Neural crest cell (in vitro differentiated cells): ENCODE data around the gene MRTO4. TPM values are rescaled to one million over a fixed set of nuclear protein-coding genes. Genes with fewer than 3 reads are reported as not detected.

Experiments
- DNase-seq: peaks from one replicate; pipeline ENCODE4 v3.0.0; 2021; ENCODE audit warnings: low read depth, mixed read lengths, low spot score
- H3K27ac Mint-ChIP-seq: one replicate; pipeline ENCODE4 v1.8.0; 2021; ENCODE audit warnings: mild to moderate bottlenecking, mixed read lengths; ENCODE audit not compliant: unreplicated experiment
- H3K27me3 Mint-ChIP-seq: 2 replicates; pipeline ENCODE4 v1.8.0; 2021; ENCODE audit warnings: low read depth, mild to moderate bottlenecking, mixed read lengths
- H3K36me3 Mint-ChIP-seq: 2 replicates; pipeline ENCODE4 v1.8.0; 2021; ENCODE audit warnings: low read depth, mild to moderate bottlenecking, mixed read lengths
- H3K4me1 Mint-ChIP-seq: 2 replicates; pipeline ENCODE4 v1.8.0; 2021; ENCODE audit warnings: mixed read lengths
- H3K4me3 Mint-ChIP-seq: one replicate; pipeline ENCODE4 v1.8.0; 2021; ENCODE audit warnings: mild to moderate bottlenecking, mixed read lengths
- H3K9me3 Mint-ChIP-seq: 2 replicates; pipeline ENCODE4 v1.8.0; 2021; ENCODE audit warnings: mixed read lengths
- CTCF ChIP-seq: fragments of 200-600 bp; sonication (generic); conservative IDR thresholded peaks from 2 replicates; pipeline ENCODE4 v1.5.0; 2021; ENCODE audit warnings: antibody characterized with exemption, mild to moderate bottlenecking
- long read RNA-seq: library from polyadenylated mRNA; unstranded; transcript quantifications from one replicate; pipeline ENCODE4 v2.0.0, GENCODE V29; 2020
- total RNA-seq: library from RNA; stranded (reverse); gene quantifications from 2 replicates; pipeline ENCODE4 v1.2.1, GENCODE V29; 2021

Gene MRTO4
- total RNA-seq = 57.3 and 58.3 TPM in 2 replicates
- long read RNA-seq, transcript MRTO4-201 (8 exons, 2,315 nt) = major isoform, 53 of 63 reads
- long read RNA-seq, partial matches to known transcripts = 0 of 63 reads
- long read RNA-seq, other reads (novel, unspliced or antisense) = 10 of 63 reads

GRCh38 chr1:19251305-19252196 is at the start of gene MRTO4, which contains the start of gene EMC1:
Gene MRTO4 (plus strand): TSS chr1:19251805. CDS start chr1:19251836, 31 bp downstream.
Gene EMC1 (minus strand): TSS chr1:19251524. CDS start chr1:19251509, 15 bp downstream.
- TF ChIP-seq CTCF = no peak
- peak; percentile 91 for DNase-seq
- Mint-ChIP-seq H3K4me1 (peaks cover 30% of the 10 kb centered on the region), H3K4me3 (peak within 1 kb of the TSS; percentile 99), H3K9me3 (no peaks in the 10 kb centered on the region), H3K27me3 (no peaks in the 10 kb centered on the region), H3K36me3 (no peaks in the 10 kb centered on the region), H3K27ac (peak within 1 kb of the TSS; percentile 99)

DNA sequence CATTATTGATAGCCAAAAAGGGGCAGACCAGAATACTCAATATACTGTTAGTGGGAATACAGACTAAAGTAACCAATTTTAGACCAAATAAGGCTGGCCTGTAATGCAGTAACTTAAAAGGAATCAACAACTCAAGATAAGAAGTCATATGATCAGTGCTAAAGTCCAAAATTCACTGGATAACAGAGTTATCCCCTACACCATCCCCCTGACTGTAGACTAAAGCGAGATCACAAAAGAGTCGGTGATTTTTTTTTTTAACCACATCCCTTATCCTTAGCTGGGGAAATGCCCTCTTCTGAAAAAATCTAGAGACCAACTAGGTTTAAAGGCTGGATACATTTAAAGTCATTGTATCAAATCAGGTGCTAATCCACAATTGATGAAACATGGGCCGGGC is 49.2 kb upstream of the MRTO4 start:
- Mint-ChIP-seq H3K4me1 (peaks cover 13% of the 10 kb centered on the region), H3K4me3 (no peak overlapping the region), H3K27ac (no peak overlapping the region), H3K27me3 (no peaks in the 10 kb centered on the region), H3K36me3 (peaks cover 5% of the 10 kb centered on the region), H3K9me3 (no peaks in the 10 kb centered on the region)
- no peak for DNase-seq
- TF ChIP-seq CTCF = no peak

DNA sequence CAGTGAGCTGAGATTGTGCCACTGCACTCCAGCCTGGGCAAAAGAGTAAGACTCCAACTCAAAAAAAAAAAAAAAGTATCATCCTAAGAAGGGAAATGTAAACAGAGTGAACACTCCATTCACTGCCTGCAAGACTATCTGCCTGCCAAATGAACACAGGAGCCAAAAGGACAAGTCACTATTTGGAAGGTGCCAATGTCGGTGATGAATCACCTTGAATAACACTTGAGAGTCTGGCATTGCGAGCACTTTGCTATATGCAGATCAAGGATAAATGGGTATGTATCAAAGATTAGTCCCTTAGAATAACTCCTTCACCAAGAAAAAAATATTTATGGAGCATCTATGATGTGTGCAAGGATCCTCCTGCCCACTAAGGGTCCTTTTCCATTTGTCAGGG is 48.2 kb upstream of the MRTO4 start:
- no peak for DNase-seq
- no peaks in the 10 kb centered on the region for H3K9me3 Mint-ChIP-seq
- peaks cover 5% of the 10 kb centered on the region for H3K36me3 Mint-ChIP-seq
- no peak overlapping the region for H3K27ac Mint-ChIP-seq
- peaks cover 16% of the 10 kb centered on the region for H3K4me1 Mint-ChIP-seq
- H3K4me3 Mint-ChIP-seq = no peak overlapping the region
- no peaks in the 10 kb centered on the region for H3K27me3 Mint-ChIP-seq
- no peak for TF ChIP-seq CTCF

GRCh38 chr1:19204446-19205266 is 46.9 kb upstream of the MRTO4 start:
- Mint-ChIP-seq H3K4me3 (no peak overlapping the region), H3K36me3 (no peaks in the 10 kb centered on the region), H3K27ac (no peak overlapping the region), H3K27me3 (no peaks in the 10 kb centered on the region), H3K9me3 (no peaks in the 10 kb centered on the region), H3K4me1 (peaks cover 27% of the 10 kb centered on the region)
- DNase-seq = no peak
- no peak for TF ChIP-seq CTCF

DNA sequence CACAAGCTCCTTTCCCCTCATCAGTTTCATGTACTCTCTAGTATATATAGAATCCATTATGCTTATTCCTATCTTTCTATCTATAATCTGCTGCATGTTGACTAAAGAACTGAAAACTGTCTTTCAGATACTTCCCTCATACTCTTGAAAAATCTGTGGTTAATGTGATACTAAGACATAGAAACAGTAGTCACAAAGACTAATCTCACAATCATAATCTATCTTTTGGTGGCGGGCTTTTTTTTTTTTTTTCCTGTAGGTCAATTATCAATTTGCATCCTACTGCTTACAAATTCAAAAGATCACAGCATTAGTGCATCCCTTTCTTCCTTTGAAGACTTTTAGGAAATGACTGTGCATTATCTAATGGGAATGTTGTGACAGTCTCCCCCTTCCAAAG is 46.2 kb upstream of the MRTO4 start:
- DNase-seq = no peak
- no peaks in the 10 kb centered on the region for H3K9me3 Mint-ChIP-seq
- no peak overlapping the region for H3K27ac Mint-ChIP-seq
- no peaks in the 10 kb centered on the region for H3K27me3 Mint-ChIP-seq
- TF ChIP-seq CTCF = no peak
- H3K4me1 Mint-ChIP-seq = peaks cover 31% of the 10 kb centered on the region
- peak overlapping the region; percentile 36 for H3K4me3 Mint-ChIP-seq
- no peaks in the 10 kb centered on the region for H3K36me3 Mint-ChIP-seq
